Nephron (organoid): ENCODE measurements around the gene SSBP3.

Experiments used
- H3K27ac Mint-ChIP-seq, 3 experiments: 2 replicates each; pipeline ENCODE4 v1.8.0; 2020; ENCODE audit warnings: mixed read lengths in 3 of 3, mild to moderate bottlenecking in 2 of 3, moderate library complexity in 1 of 3
- H3K27me3 Mint-ChIP-seq: 2 replicates; pipeline ENCODE4 v1.8.0; 2021; ENCODE audit warnings: low read depth, mild to moderate bottlenecking, moderate library complexity, mixed read lengths
- H3K36me3 Mint-ChIP-seq: 2 replicates; pipeline ENCODE4 v1.8.0; 2020; ENCODE audit warnings: low read depth, mixed read lengths
- H3K4me1 Mint-ChIP-seq: 2 replicates; pipeline ENCODE4 v1.8.0; 2020; ENCODE audit warnings: mixed read lengths
- H3K4me3 Mint-ChIP-seq, 3 experiments: 2 replicates each; pipeline ENCODE4 v1.8.0; 2020; ENCODE audit warnings: mild to moderate bottlenecking in 3 of 3, mixed read lengths in 3 of 3, moderate library complexity in 2 of 3
- H3K9me3 Mint-ChIP-seq: 2 replicates; pipeline ENCODE4 v1.8.0; 2020; ENCODE audit warnings: mixed read lengths
- TF ChIP-seq, protein P1 (sequence below), 3 experiments: fragments of 200-600 bp; sonication (generic); IDR thresholded peaks; one replicate each; pipeline ENCODE4 v1.5.0; 2021; ENCODE audit warnings: antibody characterized with exemption in 3 of 3; ENCODE audit not compliant: unreplicated experiment in 3 of 3

SSBP3 gene

GRCh38 chr1:54415991-54416390 is 9.8 kb upstream of the SSBP3 start:
- TF ChIP-seq, protein P1, sequence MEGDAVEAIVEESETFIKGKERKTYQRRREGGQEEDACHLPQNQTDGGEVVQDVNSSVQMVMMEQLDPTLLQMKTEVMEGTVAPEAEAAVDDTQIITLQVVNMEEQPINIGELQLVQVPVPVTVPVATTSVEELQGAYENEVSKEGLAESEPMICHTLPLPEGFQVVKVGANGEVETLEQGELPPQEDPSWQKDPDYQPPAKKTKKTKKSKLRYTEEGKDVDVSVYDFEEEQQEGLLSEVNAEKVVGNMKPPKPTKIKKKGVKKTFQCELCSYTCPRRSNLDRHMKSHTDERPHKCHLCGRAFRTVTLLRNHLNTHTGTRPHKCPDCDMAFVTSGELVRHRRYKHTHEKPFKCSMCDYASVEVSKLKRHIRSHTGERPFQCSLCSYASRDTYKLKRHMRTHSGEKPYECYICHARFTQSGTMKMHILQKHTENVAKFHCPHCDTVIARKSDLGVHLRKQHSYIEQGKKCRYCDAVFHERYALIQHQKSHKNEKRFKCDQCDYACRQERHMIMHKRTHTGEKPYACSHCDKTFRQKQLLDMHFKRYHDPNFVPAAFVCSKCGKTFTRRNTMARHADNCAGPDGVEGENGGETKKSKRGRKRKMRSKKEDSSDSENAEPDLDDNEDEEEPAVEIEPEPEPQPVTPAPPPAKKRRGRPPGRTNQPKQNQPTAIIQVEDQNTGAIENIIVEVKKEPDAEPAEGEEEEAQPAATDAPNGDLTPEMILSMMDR (IDR thresholded peaks at IDR 0.05; ENCODE audit: unreplicated experiment in 3 of 3), result no peak
- peaks cover 13% of the 10 kb centered on the region for H3K27me3 Mint-ChIP-seq
- H3K27ac Mint-ChIP-seq, result no peak overlapping the region
- H3K4me1 Mint-ChIP-seq, result peaks cover 26% of the 10 kb centered on the region
- no peaks in the 10 kb centered on the region for H3K9me3 Mint-ChIP-seq
- H3K4me3 Mint-ChIP-seq, result no peak overlapping the region
- no peaks in the 10 kb centered on the region for H3K36me3 Mint-ChIP-seq

DNA sequence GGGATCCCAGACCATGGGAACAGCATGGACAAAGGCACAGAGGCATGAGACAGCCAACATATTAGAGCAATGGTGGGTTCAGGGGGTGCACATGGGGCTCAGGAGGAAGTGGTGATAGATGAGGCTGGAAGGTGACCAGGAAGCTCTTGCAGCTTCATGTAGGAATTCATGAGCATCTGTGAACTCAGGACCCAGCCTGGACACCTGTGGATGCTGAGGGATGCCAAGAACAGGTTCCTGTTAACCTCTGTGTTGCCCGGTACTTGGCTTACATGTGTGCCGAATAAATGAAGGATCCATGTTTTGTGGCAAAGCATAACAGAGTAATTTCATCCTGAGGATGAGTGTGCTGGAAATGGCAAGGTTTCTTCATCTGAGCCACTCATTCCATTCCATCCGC is 9.3 kb upstream of the SSBP3 start:
- Mint-ChIP-seq H3K9me3 (no peaks in the 10 kb centered on the region), H3K4me3 (no peak overlapping the region), H3K36me3 (no peaks in the 10 kb centered on the region), H3K27me3 (peaks cover 13% of the 10 kb centered on the region), H3K4me1 (peaks cover 29% of the 10 kb centered on the region), H3K27ac (no peak overlapping the region)
- TF ChIP-seq, protein P1 (IDR thresholded peaks at IDR 0.05; ENCODE audit: unreplicated experiment in 3 of 3), result no peak

GRCh38 chr1:54413732-54414131 is 7.5 kb upstream of the SSBP3 start:
- Mint-ChIP-seq H3K27me3 (peaks cover 17% of the 10 kb centered on the region), H3K4me1 (peaks cover 44% of the 10 kb centered on the region), H3K27ac (peak overlapping the region; percentile 83 to 92 (median 84)), H3K36me3 (no peaks in the 10 kb centered on the region), H3K4me3 (no peak overlapping the region), H3K9me3 (no peaks in the 10 kb centered on the region)
- TF ChIP-seq, protein P1 (IDR thresholded peaks at IDR 0.05; ENCODE audit: unreplicated experiment in 3 of 3), result no peak

DNA sequence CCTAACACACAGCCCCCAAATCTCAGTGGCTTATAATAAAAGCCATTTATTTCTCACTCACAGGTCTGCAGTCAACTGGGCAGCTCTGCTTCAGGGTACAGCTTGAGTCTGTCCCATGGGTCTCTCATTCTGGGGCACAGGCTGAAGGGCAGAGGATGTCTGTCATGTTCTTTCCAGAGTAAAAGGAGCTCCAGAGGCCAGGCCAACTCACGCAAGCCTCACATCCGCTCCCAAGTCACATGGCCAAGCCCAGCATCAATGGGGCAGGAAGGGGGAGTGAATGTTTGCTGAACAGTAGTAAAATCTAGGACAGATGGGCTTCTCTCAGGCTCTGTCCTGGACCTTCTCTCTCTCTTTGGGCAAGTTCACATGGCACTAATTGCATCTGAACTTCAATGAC is 7.1 kb upstream of the SSBP3 start:
- Mint-ChIP-seq H3K4me1 (peaks cover 48% of the 10 kb centered on the region), H3K27me3 (peaks cover 17% of the 10 kb centered on the region), H3K9me3 (no peaks in the 10 kb centered on the region), H3K4me3 (peak overlapping the region in 2 of 3 experiments; percentile 4 to 12), H3K27ac (peak overlapping the region; percentile 83 to 92 (median 84)), H3K36me3 (no peaks in the 10 kb centered on the region)
- TF ChIP-seq, protein P1 (IDR thresholded peaks at IDR 0.05; ENCODE audit: unreplicated experiment in 3 of 3), result no peak

DNA sequence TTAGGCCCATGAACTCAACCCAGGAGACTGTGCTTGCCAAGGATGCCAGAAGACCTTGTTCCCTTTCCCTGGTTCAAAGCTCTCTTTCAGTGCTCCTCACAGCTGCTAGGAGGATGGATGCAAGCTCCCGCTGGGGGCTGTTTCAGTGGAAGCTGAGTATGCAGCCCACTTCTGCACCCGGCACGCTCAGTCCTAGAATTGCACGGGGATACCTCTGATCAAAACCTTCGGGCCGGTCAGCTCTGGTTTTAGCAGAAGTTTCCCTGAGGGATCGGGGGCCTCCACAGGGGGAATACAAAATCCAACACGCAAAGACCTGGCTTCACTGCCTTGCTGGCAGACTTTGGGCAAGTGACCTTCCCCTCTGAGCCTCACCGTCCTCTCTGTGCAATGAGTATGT is 4.2 kb upstream of the SSBP3 start:
- Mint-ChIP-seq H3K4me1 (peaks cover 54% of the 10 kb centered on the region), H3K27ac (peak overlapping the region; percentile 76 to 100 (median 100)), H3K4me3 (peak overlapping the region in 1 of 3 experiments; percentile 16), H3K9me3 (no peaks in the 10 kb centered on the region), H3K36me3 (no peaks in the 10 kb centered on the region), H3K27me3 (peaks cover 17% of the 10 kb centered on the region)
- TF ChIP-seq, protein P1 (IDR thresholded peaks at IDR 0.05; ENCODE audit: unreplicated experiment in 3 of 3), result no peak
